SK-N-SH treated with all-trans-retinoic acid at 6 μM for 48 hours (cell line): Measurements from ENCODE around the gene TMEM131L.

Source experiments
- ATAC-seq: fragments of 200-7000 bp; cut with Tn5 transposase; 3 replicates; pipeline ENCODE4 v1.9.1; 2020; ENCODE audit warnings: mild to moderate bottlenecking, moderate library complexity
- ARNTL ChIP-seq: fragments of 450-650 bp; formaldehyde crosslinking; IDR thresholded peaks from 2 replicates; pipeline ENCODE4 v1.5.0; 2020; ENCODE audit warnings: low read depth, mild to moderate bottlenecking, moderate library complexity, borderline replicate concordance
- BACH2 ChIP-seq: fragments of 250-450 bp; sonication (Bioruptor Pico); IDR thresholded peaks from 2 replicates; pipeline ENCODE4 v1.9.0; 2021; ENCODE audit warnings: mild to moderate bottlenecking, borderline replicate concordance
- CREB5 ChIP-seq: fragments of 250-450 bp; sonication (Bioruptor Pico); IDR thresholded peaks from 2 replicates; pipeline ENCODE4 v1.5.1; 2020; ENCODE audit warnings: low read depth, mild to moderate bottlenecking, moderate library complexity
- CSDC2 ChIP-seq: fragments of 250-450 bp; sonication (Bioruptor Pico); IDR thresholded peaks from 2 replicates; pipeline ENCODE4 v1.5.0; 2020; ENCODE audit warnings: mild to moderate bottlenecking, moderate library complexity
- CSRNP3 ChIP-seq: fragments of 250-450 bp; sonication (Bioruptor Pico); IDR thresholded peaks from 2 replicates; pipeline ENCODE4 v1.5.1; 2021; ENCODE audit warnings: mild to moderate bottlenecking, moderate library complexity
- ESRRG ChIP-seq: fragments of 250-450 bp; sonication (Bioruptor Pico); IDR thresholded peaks from 2 replicates; pipeline ENCODE4 v1.6.1; 2021; ENCODE audit warnings: mild to moderate bottlenecking
- GLIS3 ChIP-seq: fragments of 250-450 bp; sonication (Bioruptor Pico); IDR thresholded peaks from 2 replicates; pipeline ENCODE4 v1.5.0; 2020; ENCODE audit warnings: mild to moderate bottlenecking, moderate library complexity
- ISL1 ChIP-seq: fragments of 250-450 bp; sonication (Bioruptor Pico); IDR thresholded peaks from 2 replicates; pipeline ENCODE4 v2.1.2; 2022; ENCODE audit warnings: mild to moderate bottlenecking, moderate library complexity
- OSR1 ChIP-seq: fragments of 250-450 bp; sonication (Bioruptor Pico); IDR thresholded peaks from 2 replicates; pipeline ENCODE4 v1.8.0; 2022; ENCODE audit warnings: moderate library complexity, mild to moderate bottlenecking, inconsistent platforms
- PATZ1 ChIP-seq: fragments of 250-450 bp; sonication (Bioruptor Pico); IDR thresholded peaks from 2 replicates; pipeline ENCODE4 v1.8.0; 2020; ENCODE audit warnings: mild to moderate bottlenecking, moderate library complexity, borderline replicate concordance
- POU6F1 ChIP-seq: fragments of 250-450 bp; sonication (Bioruptor Pico); IDR thresholded peaks from 2 replicates; pipeline ENCODE4 v1.8.0; 2021; ENCODE audit warnings: low read depth, mild to moderate bottlenecking, moderate library complexity, borderline replicate concordance
- PPARA ChIP-seq: fragments of 250-450 bp; sonication (Bioruptor Pico); IDR thresholded peaks from 2 replicates; pipeline ENCODE4 v1.5.0; 2020; ENCODE audit warnings: mild to moderate bottlenecking, borderline replicate concordance
- RARB ChIP-seq: fragments of 250-450 bp; sonication (Bioruptor Pico); IDR thresholded peaks from 2 replicates; pipeline ENCODE4 v1.8.0; 2021; ENCODE audit warnings: mild to moderate bottlenecking, moderate library complexity
- SNAI2 ChIP-seq: fragments of 250-450 bp; sonication (Bioruptor Pico); IDR thresholded peaks from 2 replicates; pipeline ENCODE4 v1.5.0; 2020; ENCODE audit warnings: mild to moderate bottlenecking, moderate library complexity
- TCF4 ChIP-seq: fragments of 250-450 bp; sonication (Bioruptor Pico); IDR thresholded peaks from 2 replicates; pipeline ENCODE4 v1.8.0; 2021; ENCODE audit warnings: mild to moderate bottlenecking, moderate library complexity, borderline replicate concordance
- TOX ChIP-seq: fragments of 250-450 bp; sonication (Bioruptor Pico); IDR thresholded peaks from 2 replicates; pipeline ENCODE4 v1.8.0; 2021; ENCODE audit warnings: mild to moderate bottlenecking, moderate library complexity, borderline replicate concordance
- ZC3H10 ChIP-seq: fragments of 250-450 bp; sonication (Bioruptor Pico); IDR thresholded peaks from 2 replicates; pipeline ENCODE4 v1.5.1; 2021; ENCODE audit warnings: mild to moderate bottlenecking, moderate library complexity
- ZFP3 ChIP-seq: fragments of 250-450 bp; sonication (Bioruptor Pico); IDR thresholded peaks from 2 replicates; pipeline ENCODE4 v1.5.0; 2020; ENCODE audit warnings: mild to moderate bottlenecking, moderate library complexity
- ZFP30 ChIP-seq: fragments of 450-650 bp; formaldehyde crosslinking; IDR thresholded peaks from 2 replicates; pipeline ENCODE4 v1.5.0; 2022; ENCODE audit warnings: mild to moderate bottlenecking, moderate library complexity
- ZNF70 ChIP-seq: fragments of 450-650 bp; formaldehyde crosslinking; IDR thresholded peaks from 2 replicates; pipeline ENCODE4 v1.5.0; 2020; ENCODE audit warnings: mild to moderate bottlenecking, moderate library complexity

The TMEM131L gene

GRCh38 chr4:153553155-153553818, 87.1 kb downstream of the TMEM131L start:
- ATAC-seq: peak; percentile 51; the same call in 2 of the 3 replicates
- TF ChIP-seq POU6F1 (CRISPR knock-in tag) (no peak), ISL1 (CRISPR knock-in tag) (peak; percentile 91)

GRCh38 chr4:153553819-153554170, 87.6 kb downstream of the TMEM131L start:
- peak; percentile 65 for ATAC-seq
- TF ChIP-seq ZFP30 (CRISPR knock-in tag) (no peak), OSR1 (no peak), PPARA (CRISPR knock-in tag) (no peak), ZFP3 (CRISPR knock-in tag) (no peak), BACH2 (CRISPR knock-in tag) (no peak), CSDC2 (CRISPR knock-in tag) (no peak), PATZ1 (CRISPR knock-in tag) (no peak), ARNTL (no peak), ZNF70 (CRISPR knock-in tag) (no peak), TCF4 (CRISPR knock-in tag) (no peak), GLIS3 (no peak), SNAI2 (CRISPR knock-in tag) (no peak), ESRRG (no peak)

- peak; percentile 83 for ATAC-seq
- TF ChIP-seq GLIS3: no peak
- no peak for TF ChIP-seq PATZ1 (CRISPR knock-in tag)
- no peak for TF ChIP-seq CREB5 (CRISPR knock-in tag)
- no peak for TF ChIP-seq ZC3H10
- TF ChIP-seq SNAI2 (CRISPR knock-in tag): no peak
- TF ChIP-seq ZFP30 (CRISPR knock-in tag): no peak
- TF ChIP-seq BACH2 (CRISPR knock-in tag): no peak
- TF ChIP-seq PPARA (CRISPR knock-in tag): no peak
- TF ChIP-seq TOX (CRISPR knock-in tag): no peak
- no peak for TF ChIP-seq ZNF70 (CRISPR knock-in tag)
- TF ChIP-seq POU6F1 (CRISPR knock-in tag): no peak
- TF ChIP-seq ARNTL: no peak
Observed at GRCh38 chr4:153555730-153556434, 89.7 kb downstream of the TMEM131L start.

GRCh38 chr4:153556435-153556815, 90.3 kb downstream of the TMEM131L start:
- no peak for ATAC-seq
- TF ChIP-seq PPARA (CRISPR knock-in tag): no peak
- no peak for TF ChIP-seq TCF4 (CRISPR knock-in tag)
- TF ChIP-seq TOX (CRISPR knock-in tag): no peak
- TF ChIP-seq ZNF70 (CRISPR knock-in tag): no peak
- TF ChIP-seq CSRNP3 (CRISPR knock-in tag): no peak
- no peak for TF ChIP-seq ZC3H10
- no peak for TF ChIP-seq SNAI2 (CRISPR knock-in tag)
- TF ChIP-seq BACH2 (CRISPR knock-in tag): no peak
- TF ChIP-seq ZFP3 (CRISPR knock-in tag): no peak
- no peak for TF ChIP-seq CREB5 (CRISPR knock-in tag)
- TF ChIP-seq GLIS3: no peak
- TF ChIP-seq RARB (CRISPR knock-in tag): no peak
- TF ChIP-seq ARNTL: no peak
